Stimulated activated CD8-positive, alpha-beta memory T cell treated with anti-CD3 and anti-CD28 coated beads, Interleukin-12 subunit alpha, Interleukin-12 subunit beta, amount 100 ng/mL, for 1 hour (primary cell): ENCODE results near the gene GMIP.
"Not testable (repeated sequence)": the region's sequence is repeated elsewhere in the genome, so short reads cannot be mapped to it uniquely, and the experiment has no call there.

Experiments
- DNase-seq: peaks from one replicate; pipeline ENCODE4 v3.0.0-alpha.2; 2020; ENCODE audit warnings: low read depth

Gene GMIP

DNA sequence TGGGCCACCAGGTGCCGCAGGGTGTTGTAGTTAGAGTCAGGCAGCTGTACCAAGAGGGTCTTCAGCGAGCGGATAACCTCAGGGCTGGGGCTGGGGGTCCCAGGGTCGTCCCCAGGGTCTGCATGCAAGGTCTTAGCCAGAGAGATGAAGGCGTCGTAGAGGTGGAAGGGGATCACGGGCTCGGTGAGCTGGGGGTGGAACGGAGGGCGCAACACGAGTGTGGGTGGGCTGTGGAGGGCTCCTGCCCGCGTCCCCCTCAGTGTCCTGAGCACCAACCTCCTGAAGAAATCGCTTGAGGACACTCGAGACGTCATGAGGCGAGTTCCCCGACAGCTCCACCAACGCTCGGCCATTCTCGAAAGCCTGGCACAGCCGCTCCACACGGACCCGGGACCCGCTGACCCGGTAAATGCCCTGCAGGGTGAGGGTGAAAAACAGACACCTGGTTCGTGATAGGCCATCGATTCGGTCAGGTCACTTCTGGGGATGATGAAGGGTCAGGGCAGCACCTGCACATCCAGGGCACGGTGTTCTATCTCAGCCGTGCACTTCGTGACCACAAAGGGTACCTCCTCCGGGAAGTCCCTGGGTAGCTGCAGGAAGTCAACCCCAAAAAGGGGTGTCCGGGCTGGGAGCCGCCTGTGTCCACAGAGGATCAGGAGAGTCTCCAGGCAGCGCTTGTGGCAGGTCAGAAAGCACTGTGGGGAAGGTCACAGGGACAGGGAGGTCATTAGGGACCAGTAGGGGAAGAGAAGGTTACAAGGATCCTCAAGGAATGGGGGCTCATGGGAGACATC, 8.7 kb downstream of the GMIP start:
- no peak for DNase-seq

DNA sequence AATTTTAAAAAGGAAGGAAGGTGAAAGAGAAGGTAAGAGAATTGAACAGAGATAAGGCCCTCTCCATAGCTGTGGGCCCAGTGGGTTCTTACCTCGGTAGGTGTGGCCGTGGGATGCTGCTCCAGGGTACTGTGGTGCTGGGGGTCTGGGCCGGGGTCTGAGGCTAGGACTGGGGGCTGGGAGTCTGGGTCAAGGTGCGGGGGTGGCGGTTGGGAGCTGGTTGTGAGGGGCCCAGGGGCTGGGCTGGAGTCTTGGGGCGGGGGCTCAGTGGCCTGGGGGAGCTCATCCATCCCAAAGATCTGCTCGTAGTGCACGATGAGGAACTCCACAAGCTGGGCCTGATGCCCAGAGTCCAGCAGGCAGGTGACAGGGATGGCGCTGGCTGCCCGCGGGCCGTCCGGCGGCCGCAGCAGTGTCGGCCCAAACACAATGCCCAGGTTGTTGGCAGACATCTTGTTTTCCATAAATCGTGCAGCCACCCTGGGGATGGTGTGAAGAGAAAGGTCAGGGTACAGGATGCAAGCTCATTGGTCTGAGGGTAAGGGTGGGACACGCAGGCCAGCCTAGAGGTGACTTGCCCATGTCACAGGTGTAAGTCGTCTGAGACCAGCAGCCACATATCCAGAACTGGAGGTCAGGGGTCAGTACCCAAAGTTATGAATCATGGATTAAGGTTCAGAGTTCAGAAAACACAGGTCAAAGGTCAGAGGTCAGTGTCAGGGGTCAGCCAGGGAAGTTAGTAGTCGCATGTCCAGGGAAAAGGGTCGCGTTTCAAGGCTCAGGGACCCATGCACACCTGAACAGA, 9.5 kb downstream of the GMIP start:
- DNase-seq: no peak

DNA sequence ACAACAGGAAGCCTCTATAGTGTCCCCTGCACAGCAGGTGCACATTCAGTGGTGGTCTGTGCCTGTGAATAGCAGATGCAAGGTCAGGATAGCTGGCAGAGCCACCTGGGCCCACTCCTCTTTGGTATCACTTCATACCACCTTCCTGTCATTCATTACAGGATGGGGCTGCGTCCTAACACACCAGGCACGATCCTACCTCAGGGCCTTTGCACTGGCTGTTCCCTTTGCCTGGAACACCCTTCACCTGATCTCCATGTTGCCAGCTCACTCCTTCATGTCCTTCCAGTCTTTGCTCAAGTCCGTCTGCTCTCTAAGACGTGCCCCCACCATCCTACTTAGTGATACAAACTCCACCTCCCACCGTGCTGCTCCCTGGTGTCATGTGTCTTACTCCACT, 10.8 kb downstream of the GMIP start:
- DNase-seq: no peak

DNA sequence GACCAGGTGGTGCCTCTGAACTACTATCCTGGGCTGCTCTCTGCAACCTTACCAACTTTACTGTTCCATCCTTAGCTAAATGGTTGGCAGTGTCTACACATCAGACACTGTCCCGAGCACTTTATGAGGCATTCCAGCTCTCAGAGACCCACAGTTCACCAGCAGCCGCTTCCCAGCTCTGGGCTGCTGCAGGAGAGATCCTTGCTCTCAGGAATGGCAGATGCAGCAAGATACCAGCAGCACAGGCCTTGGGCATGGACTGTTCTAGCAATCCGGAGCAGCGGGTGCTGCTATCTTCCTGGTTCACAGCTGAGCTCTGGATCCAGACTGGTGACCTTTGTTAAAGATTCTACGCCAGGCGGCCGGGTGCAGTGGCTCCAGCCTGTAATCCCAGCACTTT, 12.1 kb downstream of the GMIP start:
- no peak for DNase-seq

DNA sequence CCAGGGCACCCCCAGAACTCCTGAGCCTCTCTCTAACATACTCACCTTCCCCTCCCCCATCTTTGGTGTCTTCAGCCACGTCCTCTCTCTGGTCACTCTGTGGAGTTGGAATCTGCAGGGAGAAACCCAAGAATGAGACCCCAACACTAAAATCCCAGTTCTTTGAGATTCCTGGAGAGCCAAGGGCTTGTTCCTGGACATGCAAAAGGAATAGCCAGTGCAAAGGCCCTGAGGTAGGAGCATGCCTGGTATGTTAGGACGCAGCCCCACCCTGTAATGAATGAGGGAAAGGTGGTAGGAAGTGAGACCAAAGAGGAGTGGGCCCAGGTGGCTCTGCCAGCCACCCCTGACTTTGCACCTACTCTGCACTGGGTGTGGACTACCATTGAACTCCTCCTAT, 13.0 kb downstream of the GMIP start:
- no peak for DNase-seq

DNA sequence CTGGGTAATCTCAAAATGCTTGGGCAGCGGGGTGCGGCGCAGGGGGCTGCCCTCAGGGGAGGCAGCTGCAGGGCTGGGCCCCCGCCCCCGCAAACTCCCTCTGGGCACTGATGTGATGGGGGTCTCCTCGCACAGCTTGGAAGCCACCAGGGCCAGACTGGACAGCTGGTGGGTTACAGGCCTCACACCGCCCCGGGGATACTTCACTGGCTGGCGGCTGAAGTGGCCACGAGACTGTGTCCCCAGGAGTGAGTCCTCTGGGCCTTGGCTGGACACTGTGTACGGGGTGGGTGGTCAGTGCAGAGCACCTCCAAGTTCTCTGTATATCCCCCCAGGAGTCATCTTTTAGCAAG, 13.4 kb downstream of the GMIP start:
- DNase-seq: no peak

DNA sequence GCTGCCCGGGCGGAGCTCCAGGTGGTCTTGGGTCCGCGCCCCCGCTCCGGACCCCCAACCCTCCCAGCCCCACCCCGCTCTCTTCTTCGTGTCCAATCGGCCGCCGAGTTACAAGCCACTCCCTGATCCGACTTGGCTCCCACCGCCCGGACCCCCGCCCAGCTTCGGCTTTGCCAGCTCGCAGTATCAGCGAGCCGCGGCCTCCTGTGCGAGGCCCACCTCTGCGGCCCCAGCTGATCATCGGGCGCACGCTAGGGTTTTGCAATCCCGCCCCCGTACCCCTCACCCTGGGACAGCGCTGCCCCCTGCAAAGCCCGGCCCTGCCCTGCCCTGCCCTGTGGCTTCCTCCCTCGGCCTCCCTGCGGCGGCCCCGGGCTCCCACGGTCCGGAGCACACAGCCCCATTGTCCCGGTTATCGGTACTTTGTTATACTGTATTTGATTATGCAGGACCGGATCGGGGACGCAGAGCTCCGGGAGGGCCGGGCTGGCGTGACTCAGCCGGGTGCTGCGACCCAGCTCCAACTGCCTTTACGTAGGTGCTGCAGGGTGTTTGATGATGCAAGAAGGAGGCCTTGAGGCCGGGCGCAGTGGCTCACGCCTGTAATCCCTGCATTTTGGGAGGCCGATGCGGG, 14.8 kb downstream of the GMIP start:
- no peak for DNase-seq

DNA sequence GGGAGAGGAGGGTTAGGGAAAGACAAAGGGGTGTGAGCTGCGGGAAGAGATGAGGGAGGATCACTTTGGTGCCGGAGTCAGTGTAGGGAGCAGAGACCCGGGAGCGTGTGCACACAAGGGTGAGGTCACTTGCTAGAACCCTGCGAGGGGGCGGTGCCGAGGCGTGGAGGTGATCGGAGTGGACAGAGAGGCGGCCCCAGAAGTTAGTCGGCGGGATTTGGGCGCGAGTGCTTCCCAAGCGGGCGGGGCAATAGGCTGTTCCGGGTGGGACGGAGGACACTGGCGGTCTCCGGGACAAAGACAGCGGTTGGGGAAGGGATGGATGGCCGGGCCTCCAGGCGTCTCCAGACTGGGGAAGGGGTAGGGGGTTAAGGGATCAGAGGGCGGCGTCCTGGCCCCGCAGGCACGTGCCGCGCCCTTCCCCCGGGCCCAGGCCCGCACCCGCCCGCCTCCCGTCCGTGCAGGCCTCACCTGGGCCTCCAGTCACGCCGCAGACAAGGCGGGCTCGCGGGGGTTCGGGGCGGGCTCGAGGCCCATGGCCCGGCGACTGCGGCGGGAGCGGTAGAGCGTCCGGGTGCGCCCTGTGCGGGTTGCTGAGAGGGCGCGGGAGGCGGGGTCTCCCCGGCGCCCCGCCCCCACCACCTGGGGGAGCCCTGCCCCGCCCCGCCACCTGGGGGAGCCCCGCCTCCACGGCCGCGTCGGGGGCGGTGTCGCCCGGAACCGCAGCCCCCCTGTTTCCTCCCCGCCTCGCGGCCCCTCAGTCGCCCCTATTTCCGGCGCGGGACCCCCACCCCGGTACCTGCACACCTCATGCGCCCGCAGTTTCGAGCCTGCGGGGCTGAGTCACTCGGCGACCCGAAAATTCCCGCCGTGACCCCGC, 15.6 kb downstream of the GMIP start, which contains the start of gene LPAR2:
Gene LPAR2, minus strand, starts transcription at position 600 of the 880 bp plus-strand sequence. CDS start 945 bp downstream, outside the sequence.
- DNase-seq: peak; percentile 57

DNA sequence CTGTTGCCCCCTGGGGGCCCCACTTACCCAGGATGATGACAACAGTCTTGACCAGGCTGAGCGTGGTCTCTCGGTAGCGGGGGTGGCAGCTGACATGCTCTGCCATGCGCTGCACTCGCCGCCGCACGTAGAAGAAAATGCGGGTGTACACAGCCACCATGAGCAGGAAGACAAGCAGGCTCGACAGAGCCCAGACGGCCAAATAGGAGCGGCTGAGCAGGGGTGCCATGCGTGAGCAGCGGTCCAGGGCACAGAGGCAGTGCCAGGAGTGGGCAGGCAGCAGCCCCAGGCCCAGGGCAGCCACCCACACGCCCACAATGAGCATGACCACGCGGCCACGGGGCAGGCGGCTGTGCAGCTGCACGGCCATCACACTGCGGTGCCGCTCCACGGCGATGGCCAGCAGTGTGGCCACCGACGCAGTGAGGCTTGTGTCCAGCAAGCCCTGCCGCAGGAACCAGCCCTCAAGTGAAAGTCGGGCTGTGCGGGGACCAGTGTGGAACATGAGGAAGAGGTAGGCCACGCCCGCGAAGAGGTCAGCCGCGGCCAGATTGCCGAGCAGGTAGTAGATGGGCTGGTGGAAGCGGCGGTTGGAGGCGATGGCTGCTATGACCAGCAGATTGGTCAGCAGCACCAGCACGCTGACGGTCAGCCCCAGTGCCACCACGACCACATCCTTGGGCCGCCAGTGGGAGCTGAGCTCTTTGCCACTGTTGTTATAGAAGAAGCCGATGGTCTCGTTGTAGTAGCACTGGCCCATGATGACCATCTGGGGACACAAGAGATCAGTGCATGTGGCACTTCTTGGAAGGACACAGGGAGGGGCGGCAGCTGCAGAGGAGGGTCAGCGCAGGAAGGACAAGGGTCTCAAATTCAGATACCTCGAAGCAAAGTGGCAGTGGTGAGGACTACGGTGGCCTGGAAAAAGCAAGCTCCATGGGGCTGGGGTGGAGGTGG, 16.7 kb downstream of the GMIP start:
- no peak for DNase-seq

DNA sequence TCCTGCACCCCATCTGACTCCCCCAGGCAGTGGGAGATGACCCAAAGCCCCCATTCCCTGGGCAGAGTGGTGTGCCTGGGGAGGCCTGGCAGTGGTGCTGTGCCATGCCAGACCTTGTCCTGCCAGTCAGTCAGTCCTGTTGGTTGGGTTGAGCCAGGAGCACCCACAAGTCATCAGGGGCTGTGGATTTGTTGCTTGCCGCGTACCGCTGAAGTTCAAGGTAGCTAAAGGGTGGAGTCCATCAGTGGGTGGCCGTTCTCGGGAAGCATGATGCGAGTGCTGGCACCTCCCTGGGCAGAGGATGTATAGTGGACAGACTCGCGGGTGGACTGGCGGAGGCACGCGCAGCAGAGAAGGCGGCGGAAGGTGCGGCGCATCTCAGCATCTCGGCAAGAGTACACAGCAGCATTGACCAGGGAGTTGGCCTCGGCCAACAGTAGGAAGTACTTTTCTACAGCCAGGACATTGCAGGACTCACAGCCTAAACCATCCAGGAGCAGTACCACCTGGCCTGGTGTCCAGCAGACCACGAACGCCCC, 19.4 kb downstream of the GMIP start:
- no peak for DNase-seq

DNA sequence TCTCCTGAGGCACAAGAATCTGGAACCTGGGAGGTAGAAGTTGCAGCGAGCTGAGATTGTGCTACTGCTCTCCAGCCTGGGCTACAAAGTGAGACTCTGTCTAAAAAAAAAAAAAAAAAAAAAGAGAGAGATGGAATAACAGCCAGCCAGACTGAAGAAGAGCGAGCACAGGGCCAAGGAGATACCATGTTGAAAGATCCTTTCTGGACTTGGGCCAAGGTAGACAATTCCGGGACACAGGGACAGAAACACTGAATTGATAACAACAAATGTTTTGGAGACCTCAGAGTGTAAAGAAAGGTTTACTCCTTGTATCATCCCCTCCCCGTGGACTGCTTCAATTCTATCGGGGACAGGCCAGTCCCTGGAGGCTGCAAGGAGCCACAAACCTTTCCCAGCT, 20.1 kb downstream of the GMIP start:
- no peak for DNase-seq

DNA sequence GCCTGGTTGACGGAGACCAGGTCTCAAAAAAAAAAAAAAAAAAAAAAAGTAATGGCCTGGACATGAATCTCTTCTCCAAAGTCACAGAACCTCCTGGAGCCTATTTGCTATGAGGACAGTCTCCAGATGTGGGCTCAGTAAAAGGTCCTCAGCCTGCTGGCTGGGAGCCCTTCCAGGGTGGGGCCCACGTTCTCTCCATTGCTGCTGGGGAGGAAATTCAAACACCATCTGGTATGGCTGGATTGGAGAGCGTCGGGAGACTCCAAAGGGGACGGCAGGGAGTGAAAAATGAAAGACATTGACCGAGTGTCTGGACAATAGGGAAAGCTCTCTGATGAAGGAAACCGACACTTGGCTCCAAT, 23.6 kb downstream of the GMIP start:
- no peak for DNase-seq

DNA sequence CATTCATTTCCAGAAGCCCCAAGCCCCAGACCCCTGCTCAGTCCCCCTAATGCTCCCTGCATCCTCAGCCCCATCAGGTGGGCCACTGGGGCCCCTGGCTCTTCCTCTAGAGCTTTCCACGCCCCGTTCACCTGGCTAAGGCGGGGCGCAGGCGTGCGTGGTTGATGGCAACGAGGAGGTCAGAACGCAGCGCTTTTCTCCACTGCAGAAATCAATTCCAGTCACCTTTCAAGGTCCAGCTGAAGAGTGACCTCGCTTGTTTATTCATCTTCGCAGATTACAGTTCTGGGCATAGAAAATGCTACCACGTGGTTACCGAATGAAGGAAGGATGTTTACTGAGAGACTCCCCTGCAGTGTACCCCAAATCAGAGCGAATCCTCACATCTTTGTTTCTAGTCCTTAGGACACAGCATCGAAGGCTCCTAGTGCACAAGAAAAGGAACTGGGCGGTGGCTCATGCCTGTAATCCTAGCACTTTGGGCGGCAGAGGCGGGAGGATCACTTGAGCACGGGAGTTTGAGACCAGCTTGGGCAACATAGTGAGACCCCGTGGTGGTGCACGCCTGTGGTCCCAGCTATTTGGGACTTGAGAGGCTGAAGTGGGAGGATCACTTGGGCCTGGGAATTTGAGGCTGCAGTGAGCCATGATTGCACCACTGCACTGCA, 24.1 kb downstream of the GMIP start:
- no peak for DNase-seq

DNA sequence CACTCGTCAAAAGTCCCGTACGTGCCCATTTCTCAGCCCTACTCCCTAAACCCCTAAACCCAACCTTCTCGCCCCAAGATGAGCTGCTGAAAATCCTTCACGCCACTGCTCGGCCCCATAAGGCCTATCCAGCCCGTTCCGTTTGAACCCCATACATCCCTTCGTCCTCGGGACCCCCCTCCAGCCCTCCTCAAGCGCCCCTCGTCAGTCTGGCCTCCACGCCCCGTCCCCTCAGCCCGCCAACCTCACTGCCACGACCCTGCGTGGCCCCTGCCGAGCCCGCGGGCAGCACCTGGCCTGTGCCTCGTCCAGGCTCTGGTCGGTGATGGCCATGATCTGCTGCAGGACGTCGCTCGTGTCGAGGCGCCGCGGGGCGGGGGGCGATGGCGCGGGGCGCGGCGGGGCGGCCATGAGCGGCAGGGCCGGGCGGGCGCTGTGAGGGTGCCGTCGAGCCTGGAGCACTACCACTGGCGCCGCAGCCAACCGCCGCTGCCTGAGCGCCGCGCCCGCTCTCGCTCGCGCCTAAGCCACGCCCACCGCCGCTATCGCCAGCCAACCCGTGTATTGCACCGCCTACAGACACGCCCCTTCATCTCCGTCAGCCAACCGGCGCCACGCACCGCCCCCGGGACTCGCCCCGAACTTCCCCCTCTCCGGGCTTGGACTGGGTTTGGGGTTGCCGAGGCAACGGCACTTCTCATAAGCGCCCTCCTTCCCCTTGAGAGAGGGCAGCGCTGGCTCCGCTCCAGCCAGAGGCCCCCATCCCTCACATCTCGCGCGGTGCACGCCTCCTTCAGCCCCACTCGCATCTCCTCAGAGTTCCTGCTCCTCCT, 25.0 kb downstream of the GMIP start, which contains the start of gene PBX4:
Gene PBX4, minus strand, starts transcription at position 469 of the 833 bp plus-strand sequence. Its CDS starts 58 bp downstream, at position 411.
- DNase-seq: peak; percentile 99

DNA sequence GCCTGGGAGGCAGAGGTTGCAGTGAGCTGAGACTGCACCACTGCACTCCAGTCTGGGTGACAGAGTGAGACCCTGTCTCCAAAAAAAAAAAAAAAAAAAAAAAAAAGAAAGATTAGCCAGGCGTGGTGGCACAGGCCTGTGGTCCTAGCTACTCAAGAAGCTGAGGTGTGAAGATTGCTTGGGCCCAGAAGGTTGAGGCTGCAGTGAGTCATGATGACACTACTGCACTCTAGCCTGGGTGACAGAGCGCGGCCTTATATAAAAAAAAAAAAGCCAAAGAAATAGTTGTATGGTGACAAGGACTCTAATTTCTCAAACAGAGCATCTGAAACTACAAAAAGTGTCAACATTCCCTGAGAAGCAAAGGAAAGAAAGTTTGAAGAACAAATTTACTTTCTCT, 28.4 kb downstream of the GMIP start:
- no peak for DNase-seq

DNA sequence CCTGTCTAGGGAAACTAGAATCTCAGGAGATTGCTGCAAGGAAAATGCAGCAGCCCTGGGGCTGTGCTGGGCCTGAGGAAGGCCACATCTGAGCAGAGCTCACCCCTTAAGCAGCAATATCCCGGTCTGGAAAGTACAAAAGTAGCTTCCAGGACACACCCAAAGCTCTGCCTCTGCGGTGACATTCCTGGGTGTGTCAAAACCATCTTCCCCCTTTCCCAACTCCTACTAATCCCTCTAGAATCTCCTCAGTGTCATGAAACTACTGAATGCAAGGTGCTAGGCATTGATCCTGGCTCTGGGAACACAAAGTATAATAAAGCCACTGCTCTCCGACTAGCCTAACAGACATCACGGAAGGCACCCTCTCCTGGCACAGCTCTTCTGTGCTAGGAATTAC, 30.0 kb downstream of the GMIP start:
- DNase-seq: no peak

DNA sequence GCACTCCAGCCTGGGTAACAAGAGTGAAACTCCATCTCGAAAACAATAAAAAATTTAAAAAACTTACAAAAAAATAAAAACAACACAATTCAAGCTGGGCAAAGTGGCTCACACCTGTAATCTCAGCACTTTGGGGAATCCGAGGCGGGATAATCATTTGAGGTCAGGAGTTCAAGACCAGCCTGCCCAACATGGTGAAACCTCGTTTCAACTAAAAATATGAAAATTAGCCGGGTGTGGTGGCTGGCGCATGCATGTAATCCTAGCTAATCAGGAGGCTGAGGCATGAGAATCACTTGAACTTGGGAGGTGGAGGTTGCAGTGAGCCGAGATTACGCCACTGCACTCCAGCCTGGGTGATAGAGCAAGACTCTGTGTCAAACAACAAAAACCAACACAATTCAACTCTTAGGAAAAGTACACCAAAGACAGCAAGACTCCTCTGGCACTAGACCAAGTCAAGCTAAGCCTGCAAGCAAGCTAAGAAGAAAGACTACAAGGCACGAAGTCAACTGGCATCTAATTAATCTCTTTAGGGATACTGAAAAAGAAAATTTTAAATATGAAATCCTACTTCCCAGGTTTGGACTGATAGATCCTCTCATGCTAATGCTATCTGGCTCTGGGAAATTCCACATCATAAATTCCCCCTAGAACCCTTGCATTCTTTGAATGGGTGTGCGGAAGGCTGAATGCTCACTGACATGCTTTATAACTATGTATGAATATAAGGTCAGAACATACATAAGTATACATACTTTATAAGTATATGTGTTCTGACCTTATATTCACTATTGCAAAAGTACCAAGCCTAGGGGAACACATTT, 32.9 kb downstream of the GMIP start:
- DNase-seq: no peak

DNA sequence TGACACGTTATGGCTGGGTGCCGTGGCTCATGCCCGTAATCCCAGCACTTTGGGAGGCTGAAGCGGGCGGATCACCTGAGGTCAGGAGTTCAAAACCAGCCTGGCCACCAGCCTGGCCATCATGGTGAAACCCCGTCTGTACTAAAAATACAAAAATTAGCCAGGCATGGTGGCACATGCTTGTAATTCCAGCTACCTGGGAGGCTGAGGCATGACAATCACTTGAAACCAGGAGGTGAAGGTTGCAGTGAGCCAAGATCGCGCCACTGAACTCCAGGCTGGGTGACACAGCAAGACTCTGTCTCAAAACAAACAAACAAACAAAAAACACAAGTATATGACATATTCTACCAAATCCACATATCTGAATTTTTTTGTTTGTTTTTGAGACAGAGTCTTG, 36.8 kb downstream of the GMIP start:
- not testable (repeated sequence) for DNase-seq
